GM13976 (cell line): ENCODE results near the gene HSF2BP.
"Not testable (repeated sequence)": the region's sequence is repeated elsewhere in the genome, so short reads cannot be mapped to it uniquely, and the experiment has no call there.

Experiments
- DNase-seq: peaks from one replicate; pipeline ENCODE4 v3.0.0; 2012; ENCODE audit warnings: low spot score
- in situ Hi-C: fragments of 300-500 bp; cut with MboI; formaldehyde crosslinking; loops from one replicate; pipeline ENCODE4 v1.12.0; 2022; ENCODE audit warnings: low sequenced_read_pairs, mixed read lengths, inconsistent platforms; ENCODE audit not compliant: unreplicated experiment
- TF ChIP-seq, protein P1 (sequence below): IDR thresholded peaks from 2 replicates; pipeline ENCODE4 v1.5.1; 2012; ENCODE audit warnings: borderline replicate concordance, mild to moderate bottlenecking; ENCODE audit not compliant: insufficient read depth; ENCODE audit errors: extremely low read depth, missing control alignments, control extremely low read depth

HSF2BP gene

DNA sequence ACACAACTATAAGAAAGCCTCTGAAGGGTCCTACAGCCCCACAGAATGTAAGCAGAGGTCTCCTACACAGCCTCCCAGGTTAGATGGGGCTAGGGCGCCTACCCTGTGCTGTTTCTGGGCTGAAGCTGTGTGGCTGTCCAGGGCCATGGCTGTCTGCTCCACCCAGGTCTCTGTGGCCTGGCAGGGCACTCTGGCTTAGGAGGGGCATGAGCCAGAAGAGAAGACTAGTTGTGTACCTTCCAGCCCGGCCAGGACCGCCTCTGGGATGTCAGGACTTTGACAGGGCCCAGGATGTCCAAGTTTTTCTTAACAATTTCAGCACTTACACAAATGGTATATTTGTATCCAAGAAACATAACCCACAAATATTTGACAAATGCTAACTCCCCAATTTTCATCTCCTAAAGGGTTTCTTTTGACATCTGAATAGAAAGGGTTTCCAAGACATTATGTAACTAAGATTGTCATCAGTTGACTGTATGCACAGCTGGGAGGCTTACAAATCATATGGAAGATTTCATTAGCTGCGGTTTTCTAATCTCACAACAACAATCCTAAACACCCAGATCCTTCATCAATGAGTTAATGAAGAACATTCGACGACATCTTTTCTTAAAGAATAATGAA, 80.5 kb downstream of the HSF2BP start:
- in situ Hi-C loops, result no loop called here
- TF ChIP-seq, protein P1, sequence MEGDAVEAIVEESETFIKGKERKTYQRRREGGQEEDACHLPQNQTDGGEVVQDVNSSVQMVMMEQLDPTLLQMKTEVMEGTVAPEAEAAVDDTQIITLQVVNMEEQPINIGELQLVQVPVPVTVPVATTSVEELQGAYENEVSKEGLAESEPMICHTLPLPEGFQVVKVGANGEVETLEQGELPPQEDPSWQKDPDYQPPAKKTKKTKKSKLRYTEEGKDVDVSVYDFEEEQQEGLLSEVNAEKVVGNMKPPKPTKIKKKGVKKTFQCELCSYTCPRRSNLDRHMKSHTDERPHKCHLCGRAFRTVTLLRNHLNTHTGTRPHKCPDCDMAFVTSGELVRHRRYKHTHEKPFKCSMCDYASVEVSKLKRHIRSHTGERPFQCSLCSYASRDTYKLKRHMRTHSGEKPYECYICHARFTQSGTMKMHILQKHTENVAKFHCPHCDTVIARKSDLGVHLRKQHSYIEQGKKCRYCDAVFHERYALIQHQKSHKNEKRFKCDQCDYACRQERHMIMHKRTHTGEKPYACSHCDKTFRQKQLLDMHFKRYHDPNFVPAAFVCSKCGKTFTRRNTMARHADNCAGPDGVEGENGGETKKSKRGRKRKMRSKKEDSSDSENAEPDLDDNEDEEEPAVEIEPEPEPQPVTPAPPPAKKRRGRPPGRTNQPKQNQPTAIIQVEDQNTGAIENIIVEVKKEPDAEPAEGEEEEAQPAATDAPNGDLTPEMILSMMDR, result no peak
- DNase-seq, result no peak

DNA sequence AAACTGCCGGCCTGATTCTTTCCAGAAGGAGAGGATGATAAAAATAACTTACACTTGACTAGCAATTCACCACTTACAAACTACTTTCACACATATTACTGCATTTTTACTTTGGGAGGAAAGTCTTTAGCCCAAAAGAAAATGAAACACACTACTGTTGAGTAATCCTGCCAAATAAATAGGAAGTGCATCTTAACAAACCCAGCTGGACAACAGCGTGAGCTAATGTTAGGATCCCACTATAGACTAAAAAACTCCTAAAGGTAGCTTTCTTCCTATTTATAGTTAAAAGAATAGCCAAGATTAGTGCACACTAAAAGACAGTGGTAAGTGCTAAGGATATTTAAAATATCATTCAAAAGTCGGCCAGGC, 83.8 kb downstream of the HSF2BP start:
- no peak for DNase-seq
- in situ Hi-C loops, result no loop called here
- TF ChIP-seq, protein P1, result no peak

DNA sequence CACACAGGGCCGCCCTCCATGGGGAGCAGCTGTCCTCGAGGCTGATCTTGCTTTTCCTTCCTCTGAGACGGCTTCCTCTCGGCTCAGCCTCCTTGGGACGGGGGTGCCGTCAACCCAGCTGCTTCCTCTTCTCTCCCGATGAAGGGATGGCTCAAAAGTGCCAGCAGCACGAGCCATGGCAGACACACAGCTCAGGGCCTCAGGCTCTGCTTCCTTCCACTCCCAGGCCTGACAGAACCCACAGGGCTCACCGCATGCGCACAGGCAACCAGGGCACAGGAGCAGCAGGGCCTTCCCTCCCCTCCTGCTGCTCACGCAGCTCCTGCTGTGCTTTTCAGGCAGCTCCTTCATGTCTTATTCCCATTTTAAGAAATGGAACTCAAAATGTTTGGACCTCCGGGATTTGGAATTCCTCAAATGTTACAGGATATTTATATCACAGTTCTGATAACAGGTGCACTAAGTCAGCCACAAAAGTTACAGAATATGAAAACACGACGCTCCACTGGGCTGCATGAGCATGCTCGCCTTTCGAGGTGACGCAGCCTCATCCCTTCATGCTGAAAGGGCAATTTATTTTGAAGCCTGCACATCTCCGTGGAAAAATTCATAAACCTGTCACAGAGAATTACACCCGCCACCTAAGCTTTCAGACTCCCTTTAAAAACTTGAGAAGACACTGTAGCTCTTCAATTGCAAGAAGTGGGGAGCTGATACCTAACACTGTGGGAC, 84.4 kb downstream of the HSF2BP start:
- in situ Hi-C loops, result no loop called here
- TF ChIP-seq, protein P1, result no peak
- DNase-seq, result no peak

DNA sequence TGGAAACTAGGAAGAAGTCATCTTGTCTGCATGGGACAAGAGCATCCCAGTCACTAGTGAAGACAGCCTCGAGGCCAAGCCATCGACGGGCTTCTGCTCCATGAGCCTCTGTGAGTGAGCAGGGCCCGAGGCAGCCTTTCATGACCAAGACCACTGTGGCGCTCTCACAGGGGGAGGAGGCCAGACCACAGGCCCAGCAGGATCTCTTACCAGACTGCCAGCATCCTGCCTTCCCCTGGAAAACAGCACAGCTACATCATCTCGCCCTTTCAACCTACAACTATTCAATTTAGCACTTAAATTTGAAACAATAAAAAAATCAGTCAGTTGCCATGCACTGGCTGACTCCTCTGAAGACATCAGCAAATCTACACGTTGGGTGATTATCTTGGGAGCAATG, 85.4 kb downstream of the HSF2BP start:
- no peak for DNase-seq
- TF ChIP-seq, protein P1, result no peak
- in situ Hi-C loops, result no loop called here

DNA sequence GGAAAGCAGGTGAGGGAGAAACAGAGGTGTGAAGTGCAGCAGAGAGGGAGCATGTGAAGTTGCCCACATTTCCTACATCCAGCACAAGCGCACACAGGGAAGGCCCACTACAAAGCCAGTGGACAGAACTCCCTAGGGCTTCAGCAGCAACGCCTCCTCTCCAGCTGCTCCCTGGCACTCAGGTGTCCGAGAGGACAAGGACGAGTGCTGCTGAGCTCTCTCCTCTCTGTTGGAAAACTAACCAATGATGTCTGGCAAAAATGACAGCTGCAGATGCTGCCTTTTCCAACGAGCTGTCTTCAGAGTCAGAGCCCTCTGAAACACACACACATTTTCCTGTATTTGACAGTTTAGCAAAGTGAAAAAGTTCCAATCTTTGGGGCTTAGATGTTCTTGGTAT, 86.8 kb downstream of the HSF2BP start:
- in situ Hi-C loops, result no loop called here
- no peak for DNase-seq
- TF ChIP-seq, protein P1, result no peak

DNA sequence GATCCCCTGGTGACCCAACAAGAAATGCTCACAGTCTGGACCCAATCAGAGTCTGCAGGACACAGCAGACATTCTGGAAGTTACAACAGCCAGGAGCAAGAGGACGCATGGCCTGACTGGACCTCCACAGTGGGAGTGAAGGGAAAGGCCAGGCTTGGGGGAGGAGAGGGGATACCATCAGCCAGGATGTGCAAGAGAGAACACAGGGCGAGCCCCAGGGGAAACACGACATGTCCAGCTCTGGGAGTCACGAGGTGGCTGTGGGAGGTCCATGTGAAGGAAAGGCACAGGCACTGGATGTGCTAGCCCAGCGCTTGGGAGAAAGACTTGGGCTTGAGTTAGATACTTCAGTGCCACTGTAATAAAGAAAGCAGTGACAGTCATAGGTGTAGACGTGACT, 87.3 kb downstream of the HSF2BP start:
- no peak for DNase-seq
- TF ChIP-seq, protein P1, result no peak
- in situ Hi-C loops, result no loop called here

DNA sequence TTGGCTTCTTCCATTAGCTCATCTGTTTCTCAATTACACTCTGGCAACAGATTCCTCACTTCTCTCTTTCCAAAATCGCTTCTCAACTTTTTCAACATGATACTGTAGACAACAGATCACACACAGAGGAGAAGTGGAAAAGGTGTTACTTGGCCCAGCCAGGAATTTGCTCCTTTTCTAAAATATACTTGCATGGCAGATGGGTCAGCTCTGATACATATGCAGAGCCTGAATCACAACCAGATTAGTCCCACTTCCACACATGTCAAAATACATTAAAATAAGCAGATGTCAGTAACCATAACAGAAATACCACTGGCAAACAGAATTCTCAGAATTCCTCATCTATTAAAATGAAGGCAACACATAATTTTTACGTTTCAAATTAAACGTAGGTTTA, 89.1 kb downstream of the HSF2BP start:
- in situ Hi-C loops, DNase-seq: not testable (repeated sequence)

DNA sequence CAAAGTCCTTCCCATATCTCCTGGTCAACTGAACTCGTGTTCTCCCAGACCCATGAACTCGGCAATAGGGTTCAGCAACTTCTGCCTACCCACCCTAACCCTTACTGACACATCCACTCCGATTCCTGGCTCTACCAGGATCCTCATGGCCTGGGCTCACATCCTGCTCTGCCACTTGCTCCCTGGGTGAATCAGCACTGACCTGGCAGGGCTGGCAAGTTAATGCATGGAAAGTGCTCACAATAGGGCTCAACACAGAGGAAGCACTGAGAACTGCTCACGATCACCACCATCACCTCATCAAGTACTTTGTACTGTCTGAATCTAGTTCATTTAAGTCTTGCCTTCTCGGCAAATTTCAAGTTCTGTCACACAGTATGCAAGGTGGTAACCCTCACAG, 96.8 kb downstream of the HSF2BP start:
- DNase-seq, in situ Hi-C loops: not testable (repeated sequence)

DNA sequence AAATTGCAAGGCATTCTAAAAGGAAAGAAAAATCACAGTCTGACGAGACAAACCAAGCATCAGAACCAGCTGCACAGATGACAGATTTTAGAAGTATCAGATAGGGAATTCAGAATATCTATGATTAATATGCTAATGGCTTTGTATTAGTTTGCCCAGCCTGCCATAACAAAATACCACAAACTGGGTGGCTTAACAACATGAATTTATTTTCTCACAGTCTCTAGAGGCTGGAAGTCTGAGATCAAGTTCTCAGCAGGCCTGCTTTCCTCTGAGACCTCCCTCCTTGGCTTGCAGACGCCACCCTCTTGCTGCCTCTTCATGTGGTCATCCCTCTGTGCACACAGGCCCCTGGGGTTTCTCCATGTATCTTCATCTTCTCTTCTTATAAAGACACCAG, 118.7 kb downstream of the HSF2BP start:
- DNase-seq, in situ Hi-C loops: not testable (repeated sequence)

DNA sequence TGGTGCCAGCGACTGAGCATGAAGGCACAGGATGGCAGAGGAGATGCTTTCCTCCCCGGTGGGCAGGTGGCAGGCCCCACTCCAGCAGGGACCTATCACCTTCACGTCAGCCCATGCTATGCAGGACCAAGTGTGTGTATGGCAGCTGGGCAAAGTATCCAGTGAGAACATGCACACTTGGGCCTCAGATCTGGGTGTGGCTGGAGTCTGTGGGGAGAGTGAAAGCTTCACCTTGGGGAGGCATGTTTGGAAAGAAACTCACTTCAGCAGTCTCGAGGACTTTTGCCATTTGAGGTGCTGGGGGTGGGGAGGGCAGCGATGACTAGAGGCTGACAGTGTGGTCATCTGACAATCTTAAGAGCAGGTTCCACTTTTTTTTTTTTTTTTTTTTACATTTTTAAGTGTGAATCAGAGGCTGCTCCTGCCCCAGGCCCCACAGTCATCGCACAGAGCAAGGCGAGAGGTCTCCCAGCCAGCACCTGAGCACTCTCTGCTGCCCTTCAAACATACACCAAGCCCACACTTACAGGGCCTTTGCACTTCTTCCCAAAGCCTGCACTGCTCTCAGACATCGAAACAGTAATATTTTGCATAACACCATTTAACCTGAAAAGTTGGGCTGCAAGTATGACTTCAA, 136.7 kb downstream of the HSF2BP start:
- in situ Hi-C loops, DNase-seq: not testable (repeated sequence)
